Gastroesophageal sphincter (tissue), 3 donors: Measurements from ENCODE around the gene MYL11.

Source experiments
- CTCF ChIP-seq, 4 experiments: fragments of 200-600 bp in 2 of 4; fragments of 450-650 bp in 2 of 4; sonication (generic) in 1 of 4; IDR thresholded peaks; one replicate each; pipeline ENCODE4 v1.5.1; 2017 to 2019; ENCODE audit warnings: antibody characterized with exemption in 4 of 4, mild to moderate bottlenecking in 2 of 4, moderate library complexity in 2 of 4
- EP300 ChIP-seq: sonication (generic); formaldehyde crosslinking; IDR thresholded peaks from one replicate; pipeline ENCODE4 v1.6.1; 2017; ENCODE audit warnings: antibody characterized with exemption, mild to moderate bottlenecking
- POLR2A ChIP-seq, 2 donors: fragments of 450-650 bp; IDR thresholded peaks; one replicate each; pipeline ENCODE4 v1.6.1; 2017; ENCODE audit warnings: antibody characterized with exemption in 2 of 2, mild to moderate bottlenecking in 2 of 2, moderate library complexity in 1 of 2

GRCh38 chr16:30372725-30373124 lies 1.9 kb upstream of the MYL11 start:
- TF ChIP-seq CTCF (IDR thresholded peaks at IDR 0.05) (no peak), EP300 (no peak), POLR2A (IDR thresholded peaks at IDR 0.05) (no peak)
